GM23248 (cell line): Measurements from ENCODE around the gene ZNF546. TPM values are rescaled to one million over a fixed set of nuclear protein-coding genes. Genes with fewer than 3 reads are reported as not detected.

Source experiments
- DNase-seq: peaks from one replicate; pipeline ENCODE4 v3.0.0-alpha.2; 2015
- H2AFZ ChIP-seq: fragments of 200-600 bp; sonication (generic); 2 replicates; pipeline ENCODE4 v1.6.1; 2016; ENCODE audit warnings: antibody characterized with exemption
- H3F3A ChIP-seq: fragments of 200-600 bp; sonication (generic); 2 replicates; pipeline ENCODE4 v1.6.1; 2016; ENCODE audit warnings: mild to moderate bottlenecking, antibody characterized with exemption, mixed run types; ENCODE audit not compliant: insufficient read depth
- H3K27ac ChIP-seq: fragments of 200-600 bp; sonication (generic); 2 replicates; pipeline ENCODE4 v1.5.1; 2016; ENCODE audit warnings: mild to moderate bottlenecking
- H3K27me3 ChIP-seq: fragments of 200-600 bp; sonication (generic); replicated peaks from 2 replicates; pipeline ENCODE4 v1.6.1; 2016; ENCODE audit warnings: mild to moderate bottlenecking; ENCODE audit not compliant: insufficient read depth
- H3K36me3 ChIP-seq: fragments of 200-600 bp; sonication (generic); 2 replicates; pipeline ENCODE4 v1.6.1; 2016; ENCODE audit warnings: low read depth, mild to moderate bottlenecking
- H3K4me1 ChIP-seq: fragments of 200-600 bp; sonication (generic); 2 replicates; pipeline ENCODE4 v1.6.1; 2016; ENCODE audit warnings: mild to moderate bottlenecking; ENCODE audit not compliant: insufficient read depth
- H3K4me2 ChIP-seq: fragments of 200-600 bp; sonication (generic); one replicate; pipeline ENCODE4 v1.6.1; 2016; ENCODE audit warnings: mild to moderate bottlenecking; ENCODE audit not compliant: unreplicated experiment
- H3K4me3 ChIP-seq: fragments of 200-600 bp; sonication (generic); 2 replicates; pipeline ENCODE4 v1.5.1; 2016; ENCODE audit warnings: mild to moderate bottlenecking
- H3K79me2 ChIP-seq: fragments of 200-600 bp; sonication (generic); 2 replicates; pipeline ENCODE4 v1.6.1; 2016; ENCODE audit warnings: mild to moderate bottlenecking; ENCODE audit not compliant: insufficient read depth
- H3K9ac ChIP-seq: fragments of 200-600 bp; sonication (generic); 2 replicates; pipeline ENCODE4 v1.6.1; 2016; ENCODE audit warnings: mild to moderate bottlenecking
- H3K9me2 ChIP-seq: fragments of 200-600 bp; sonication (generic); 2 replicates; pipeline ENCODE4 v1.6.1; 2016; ENCODE audit warnings: mixed run types, mild to moderate bottlenecking, moderate library complexity; ENCODE audit not compliant: insufficient read depth
- H3K9me3 ChIP-seq: fragments of 200-600 bp; sonication (generic); one replicate; pipeline ENCODE4 v1.6.1; 2017; ENCODE audit warnings: low read depth
- H4K20me1 ChIP-seq: fragments of 200-600 bp; sonication (generic); 2 replicates; pipeline ENCODE4 v1.6.0; 2016; ENCODE audit not compliant: insufficient read depth
- EZH2 ChIP-seq: fragments of 200-600 bp; sonication (generic); IDR thresholded peaks from 2 replicates; pipeline ENCODE4 v1.6.1; 2018; ENCODE audit warnings: antibody characterized with exemption, mild to moderate bottlenecking; ENCODE audit not compliant: insufficient read depth, poor library complexity, severe bottlenecking
- EZH2phosphoT487 ChIP-seq: fragments of 200-600 bp; sonication (generic); IDR thresholded peaks from 2 replicates; pipeline ENCODE4 v1.6.1; 2018; ENCODE audit warnings: antibody characterized with exemption, moderate library complexity, mild to moderate bottlenecking, low read depth; ENCODE audit not compliant: insufficient read depth
- WGBS, 2 experiments: methylation state at CpG; one replicate each; pipeline ENCODE4 v1.1.6; 2015 to 2017; ENCODE audit warnings: low lambda C conversion rate in 2 of 2, low coverage in 1 of 2; ENCODE audit errors: missing lambda C conversion rate in 2 of 2; 5-methylcytosine and 5-hydroxymethylcytosine counted together
- in situ Hi-C: fragments of 300-500 bp; cut with MboI; formaldehyde crosslinking; loops from 2 replicates; pipeline ENCODE4 v1.15.0; 2020
- polyA plus RNA-seq: library from polyadenylated mRNA; unstranded; fragments of >200 nt; fragmentation: Nextera tagmentation; extraction: Ambion mirVana; gene quantifications from 2 replicates; pipeline ENCODE4 v1.2.1, GENCODE V29; 2016
- total RNA-seq: library from RNA; depleted of rRNA; stranded (reverse); fragments of >200 nt; shearing (Covaris generic); gene quantifications from 2 replicates; pipeline ENCODE4 v1.2.3, GENCODE V29; 2014

The ZNF546 gene
- total and polyA plus RNA-seq, 2 experiments from 2014 or later, result 2.1 to 6.1 TPM

- Histone ChIP-seq H3F3A (no peaks in the 10 kb centered on the region), H3K4me2 (no peak overlapping the region), H3K36me3 (peaks cover 38% of the 10 kb centered on the region), H3K4me1 (peaks cover 13% of the 10 kb centered on the region; the same call in 1 of the 2 replicates), H3K27ac (no peak overlapping the region), H3K9me2 (no peaks in the 10 kb centered on the region), H2AFZ (no peak overlapping the region), H3K9me3 (no peaks in the 10 kb centered on the region), H3K27me3 (no peaks in the 10 kb centered on the region), H3K4me3 (no peak overlapping the region), H3K79me2 (peaks cover 71% of the 10 kb centered on the region), H3K9ac (no peak overlapping the region), H4K20me1 (no peaks in the 10 kb centered on the region)
- DNase-seq, result peak; percentile 26
- WGBS, 2 experiments, result 78 to 79% methylated on average over 24 of the region's 24 CpGs
- in situ Hi-C loops, result no loop called here
- no peak for TF ChIP-seq EZH2
- TF ChIP-seq EZH2phosphoT487, result no peak
Measured at GRCh38 chr19:39974377-39975155, 22.3 kb upstream of the ZNF546 start.

GRCh38 chr19:39982883-39983282, 14.0 kb upstream of the ZNF546 start:
- Histone ChIP-seq H3K4me3 (no peak overlapping the region), H2AFZ (no peak overlapping the region), H4K20me1 (no peaks in the 10 kb centered on the region), H3F3A (peaks cover 37% of the 10 kb centered on the region; the same call in 1 of the 2 replicates), H3K27me3 (no peaks in the 10 kb centered on the region), H3K4me1 (no peaks in the 10 kb centered on the region), H3K36me3 (peaks cover 47% of the 10 kb centered on the region), H3K9ac (no peak overlapping the region), H3K27ac (no peak overlapping the region), H3K79me2 (peaks cover 71% of the 10 kb centered on the region), H3K4me2 (no peak overlapping the region), H3K9me2 (no peaks in the 10 kb centered on the region), H3K9me3 (no peaks in the 10 kb centered on the region)
- in situ Hi-C loops, result no loop called here
- DNase-seq, result no peak
- WGBS, 2 experiments, result 88 to 100% methylated on average over 1 of the region's 1 CpG
- TF ChIP-seq EZH2 (no peak), EZH2phosphoT487 (no peak)

GRCh38 chr19:39983695-39984300, 13.1 kb upstream of the ZNF546 start:
- Histone ChIP-seq H3K79me2 (peaks cover 73% of the 10 kb centered on the region), H3F3A (peaks cover 37% of the 10 kb centered on the region; the same call in 1 of the 2 replicates), H3K9me2 (no peaks in the 10 kb centered on the region), H4K20me1 (no peaks in the 10 kb centered on the region), H3K27ac (no peak overlapping the region), H3K27me3 (no peaks in the 10 kb centered on the region), H3K4me1 (no peaks in the 10 kb centered on the region), H3K4me3 (no peak overlapping the region), H3K4me2 (no peak overlapping the region), H3K9ac (no peak overlapping the region), H3K9me3 (no peaks in the 10 kb centered on the region), H3K36me3 (peaks cover 41% of the 10 kb centered on the region), H2AFZ (no peak overlapping the region)
- no peak for DNase-seq
- in situ Hi-C loops, result no loop called here
- WGBS, 2 experiments, result 94 to 99% methylated on average over 5 of the region's 5 CpGs
- no peak for TF ChIP-seq EZH2phosphoT487
- TF ChIP-seq EZH2, result no peak

GRCh38 chr19:39986643-39987042, 10.2 kb upstream of the ZNF546 start:
- Histone ChIP-seq H3K4me2 (no peak overlapping the region), H3K79me2 (peaks cover 89% of the 10 kb centered on the region), H3K9ac (no peak overlapping the region), H3K36me3 (peaks cover 18% of the 10 kb centered on the region), H3K4me1 (no peaks in the 10 kb centered on the region), H3K9me3 (no peaks in the 10 kb centered on the region), H3K9me2 (no peaks in the 10 kb centered on the region), H3F3A (peaks cover 34% of the 10 kb centered on the region; the same call in 1 of the 2 replicates), H2AFZ (no peak overlapping the region), H3K4me3 (no peak overlapping the region), H3K27me3 (no peaks in the 10 kb centered on the region), H3K27ac (no peak overlapping the region), H4K20me1 (no peaks in the 10 kb centered on the region)
- TF ChIP-seq EZH2, result no peak
- TF ChIP-seq EZH2phosphoT487, result no peak
- in situ Hi-C loops, result no loop called here
- no peak for DNase-seq
